SK-N-SH treated with all-trans-retinoic acid at 6 μM for 48 hours (cell line): ENCODE measurements around the gene RAET1E.
"Not testable (repeated sequence)": the region's sequence is repeated elsewhere in the genome, so short reads cannot be mapped to it uniquely, and the experiment has no call there.

Experiments used
- ATAC-seq: fragments of 200-7000 bp; cut with Tn5 transposase; 3 replicates; pipeline ENCODE4 v1.9.1; 2020; ENCODE audit warnings: mild to moderate bottlenecking, moderate library complexity
- ARNTL ChIP-seq: fragments of 450-650 bp; formaldehyde crosslinking; IDR thresholded peaks from 2 replicates; pipeline ENCODE4 v1.5.0; 2020; ENCODE audit warnings: low read depth, mild to moderate bottlenecking, moderate library complexity, borderline replicate concordance
- BACH2 ChIP-seq: fragments of 250-450 bp; sonication (Bioruptor Pico); IDR thresholded peaks from 2 replicates; pipeline ENCODE4 v1.9.0; 2021; ENCODE audit warnings: mild to moderate bottlenecking, borderline replicate concordance
- CREB5 ChIP-seq: fragments of 250-450 bp; sonication (Bioruptor Pico); IDR thresholded peaks from 2 replicates; pipeline ENCODE4 v1.5.1; 2020; ENCODE audit warnings: low read depth, mild to moderate bottlenecking, moderate library complexity
- CSDC2 ChIP-seq: fragments of 250-450 bp; sonication (Bioruptor Pico); IDR thresholded peaks from 2 replicates; pipeline ENCODE4 v1.5.0; 2020; ENCODE audit warnings: mild to moderate bottlenecking, moderate library complexity
- CSRNP3 ChIP-seq: fragments of 250-450 bp; sonication (Bioruptor Pico); IDR thresholded peaks from 2 replicates; pipeline ENCODE4 v1.5.1; 2021; ENCODE audit warnings: mild to moderate bottlenecking, moderate library complexity
- ESRRG ChIP-seq: fragments of 250-450 bp; sonication (Bioruptor Pico); IDR thresholded peaks from 2 replicates; pipeline ENCODE4 v1.6.1; 2021; ENCODE audit warnings: mild to moderate bottlenecking
- GLIS3 ChIP-seq: fragments of 250-450 bp; sonication (Bioruptor Pico); IDR thresholded peaks from 2 replicates; pipeline ENCODE4 v1.5.0; 2020; ENCODE audit warnings: mild to moderate bottlenecking, moderate library complexity
- ISL1 ChIP-seq: fragments of 250-450 bp; sonication (Bioruptor Pico); IDR thresholded peaks from 2 replicates; pipeline ENCODE4 v2.1.2; 2022; ENCODE audit warnings: mild to moderate bottlenecking, moderate library complexity
- OSR1 ChIP-seq: fragments of 250-450 bp; sonication (Bioruptor Pico); IDR thresholded peaks from 2 replicates; pipeline ENCODE4 v1.8.0; 2022; ENCODE audit warnings: moderate library complexity, mild to moderate bottlenecking, inconsistent platforms
- SNAI2 ChIP-seq: fragments of 250-450 bp; sonication (Bioruptor Pico); IDR thresholded peaks from 2 replicates; pipeline ENCODE4 v1.5.0; 2020; ENCODE audit warnings: mild to moderate bottlenecking, moderate library complexity
- TCF4 ChIP-seq: fragments of 250-450 bp; sonication (Bioruptor Pico); IDR thresholded peaks from 2 replicates; pipeline ENCODE4 v1.8.0; 2021; ENCODE audit warnings: mild to moderate bottlenecking, moderate library complexity, borderline replicate concordance
- TOX ChIP-seq: fragments of 250-450 bp; sonication (Bioruptor Pico); IDR thresholded peaks from 2 replicates; pipeline ENCODE4 v1.8.0; 2021; ENCODE audit warnings: mild to moderate bottlenecking, moderate library complexity, borderline replicate concordance
- ZC3H10 ChIP-seq: fragments of 250-450 bp; sonication (Bioruptor Pico); IDR thresholded peaks from 2 replicates; pipeline ENCODE4 v1.5.1; 2021; ENCODE audit warnings: mild to moderate bottlenecking, moderate library complexity
- ZFP3 ChIP-seq: fragments of 250-450 bp; sonication (Bioruptor Pico); IDR thresholded peaks from 2 replicates; pipeline ENCODE4 v1.5.0; 2020; ENCODE audit warnings: mild to moderate bottlenecking, moderate library complexity
- ZNF565 ChIP-seq: fragments of 450-650 bp; formaldehyde crosslinking; conservative IDR thresholded peaks from 2 replicates; pipeline ENCODE4 v1.5.0; 2020; ENCODE audit warnings: low read depth, mild to moderate bottlenecking, moderate library complexity
- ZNF70 ChIP-seq: fragments of 450-650 bp; formaldehyde crosslinking; IDR thresholded peaks from 2 replicates; pipeline ENCODE4 v1.5.0; 2020; ENCODE audit warnings: mild to moderate bottlenecking, moderate library complexity
- ZNF8 ChIP-seq: fragments of 450-650 bp; formaldehyde crosslinking; IDR thresholded peaks from 2 replicates; pipeline ENCODE4 v1.5.0; 2020; ENCODE audit warnings: mild to moderate bottlenecking, moderate library complexity
- TF ChIP-seq, protein P1 (sequence below): fragments of 250-450 bp; sonication (Bioruptor Pico); IDR thresholded peaks from 2 replicates; pipeline ENCODE4 v1.5.0; 2020; ENCODE audit warnings: mild to moderate bottlenecking, moderate library complexity
- TF ChIP-seq, protein P2 (sequence below): fragments of 250-450 bp; sonication (Bioruptor Pico); IDR thresholded peaks from 2 replicates; pipeline ENCODE4 v1.8.0; 2020; ENCODE audit warnings: mild to moderate bottlenecking, moderate library complexity, borderline replicate concordance

RAET1E gene

DNA sequence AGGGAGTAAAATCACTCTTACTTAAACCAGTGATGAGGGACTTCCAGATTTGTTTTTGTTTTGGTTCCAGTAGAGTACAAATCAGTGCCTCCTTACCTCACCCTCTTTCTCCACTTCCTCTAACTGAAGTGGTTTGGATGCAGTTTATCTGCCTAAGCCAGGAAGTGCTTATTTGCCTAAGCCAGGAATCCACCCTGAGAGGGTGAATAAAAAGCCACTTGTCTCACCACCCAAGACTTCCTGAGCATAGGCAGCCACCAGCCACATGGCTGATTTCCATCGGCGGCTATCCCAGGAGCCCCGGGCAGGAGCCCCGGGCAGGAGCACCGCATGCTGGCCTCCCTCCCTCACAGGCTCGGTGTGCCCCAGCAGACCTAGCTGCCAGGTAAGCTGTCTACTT lies 45.7 kb downstream of the RAET1E start (continued):
- TF ChIP-seq CREB5 (CRISPR knock-in tag) (no peak), ZC3H10 (CRISPR knock-in tag) (no peak), ISL1 (no peak), CSDC2 (CRISPR knock-in tag) (no peak), ARNTL (no peak), ESRRG (no peak)
- TF ChIP-seq, all 23 proteins: peak for 0

- TF ChIP-seq ESRRG, result no peak
- no peak for TF ChIP-seq CREB5 (CRISPR knock-in tag)
- no peak for TF ChIP-seq ISL1
- TF ChIP-seq ZNF565, result no peak
- TF ChIP-seq ZFP3, result no peak
- TF ChIP-seq, protein P1, sequence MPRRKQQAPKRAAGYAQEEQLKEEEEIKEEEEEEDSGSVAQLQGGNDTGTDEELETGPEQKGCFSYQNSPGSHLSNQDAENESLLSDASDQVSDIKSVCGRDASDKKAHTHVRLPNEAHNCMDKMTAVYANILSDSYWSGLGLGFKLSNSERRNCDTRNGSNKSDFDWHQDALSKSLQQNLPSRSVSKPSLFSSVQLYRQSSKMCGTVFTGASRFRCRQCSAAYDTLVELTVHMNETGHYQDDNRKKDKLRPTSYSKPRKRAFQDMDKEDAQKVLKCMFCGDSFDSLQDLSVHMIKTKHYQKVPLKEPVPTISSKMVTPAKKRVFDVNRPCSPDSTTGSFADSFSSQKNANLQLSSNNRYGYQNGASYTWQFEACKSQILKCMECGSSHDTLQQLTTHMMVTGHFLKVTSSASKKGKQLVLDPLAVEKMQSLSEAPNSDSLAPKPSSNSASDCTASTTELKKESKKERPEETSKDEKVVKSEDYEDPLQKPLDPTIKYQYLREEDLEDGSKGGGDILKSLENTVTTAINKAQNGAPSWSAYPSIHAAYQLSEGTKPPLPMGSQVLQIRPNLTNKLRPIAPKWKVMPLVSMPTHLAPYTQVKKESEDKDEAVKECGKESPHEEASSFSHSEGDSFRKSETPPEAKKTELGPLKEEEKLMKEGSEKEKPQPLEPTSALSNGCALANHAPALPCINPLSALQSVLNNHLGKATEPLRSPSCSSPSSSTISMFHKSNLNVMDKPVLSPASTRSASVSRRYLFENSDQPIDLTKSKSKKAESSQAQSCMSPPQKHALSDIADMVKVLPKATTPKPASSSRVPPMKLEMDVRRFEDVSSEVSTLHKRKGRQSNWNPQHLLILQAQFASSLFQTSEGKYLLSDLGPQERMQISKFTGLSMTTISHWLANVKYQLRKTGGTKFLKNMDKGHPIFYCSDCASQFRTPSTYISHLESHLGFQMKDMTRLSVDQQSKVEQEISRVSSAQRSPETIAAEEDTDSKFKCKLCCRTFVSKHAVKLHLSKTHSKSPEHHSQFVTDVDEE, result no peak
- TF ChIP-seq TCF4, result no peak
- TF ChIP-seq ZNF8 (CRISPR knock-in tag), result no peak
- TF ChIP-seq TOX, result no peak
- no peak for TF ChIP-seq CSRNP3 (CRISPR knock-in tag)
- TF ChIP-seq, protein P2, sequence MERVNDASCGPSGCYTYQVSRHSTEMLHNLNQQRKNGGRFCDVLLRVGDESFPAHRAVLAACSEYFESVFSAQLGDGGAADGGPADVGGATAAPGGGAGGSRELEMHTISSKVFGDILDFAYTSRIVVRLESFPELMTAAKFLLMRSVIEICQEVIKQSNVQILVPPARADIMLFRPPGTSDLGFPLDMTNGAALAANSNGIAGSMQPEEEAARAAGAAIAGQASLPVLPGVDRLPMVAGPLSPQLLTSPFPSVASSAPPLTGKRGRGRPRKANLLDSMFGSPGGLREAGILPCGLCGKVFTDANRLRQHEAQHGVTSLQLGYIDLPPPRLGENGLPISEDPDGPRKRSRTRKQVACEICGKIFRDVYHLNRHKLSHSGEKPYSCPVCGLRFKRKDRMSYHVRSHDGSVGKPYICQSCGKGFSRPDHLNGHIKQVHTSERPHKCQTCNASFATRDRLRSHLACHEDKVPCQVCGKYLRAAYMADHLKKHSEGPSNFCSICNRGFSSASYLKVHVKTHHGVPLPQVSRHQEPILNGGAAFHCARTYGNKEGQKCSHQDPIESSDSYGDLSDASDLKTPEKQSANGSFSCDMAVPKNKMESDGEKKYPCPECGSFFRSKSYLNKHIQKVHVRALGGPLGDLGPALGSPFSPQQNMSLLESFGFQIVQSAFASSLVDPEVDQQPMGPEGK (CRISPR knock-in tag), result no peak
- TF ChIP-seq GLIS3 (CRISPR knock-in tag), result no peak
- TF ChIP-seq ZC3H10 (CRISPR knock-in tag), result no peak
- TF ChIP-seq ARNTL, result no peak
- no peak for TF ChIP-seq BACH2 (CRISPR knock-in tag)
- TF ChIP-seq SNAI2 (CRISPR knock-in tag), result no peak
- no peak for TF ChIP-seq OSR1 (CRISPR knock-in tag)
- TF ChIP-seq CSDC2 (CRISPR knock-in tag), result no peak
- ATAC-seq, result no peak
Measured at GRCh38 chr6:149851461-149852110, 46.3 kb downstream of the RAET1E start.

DNA sequence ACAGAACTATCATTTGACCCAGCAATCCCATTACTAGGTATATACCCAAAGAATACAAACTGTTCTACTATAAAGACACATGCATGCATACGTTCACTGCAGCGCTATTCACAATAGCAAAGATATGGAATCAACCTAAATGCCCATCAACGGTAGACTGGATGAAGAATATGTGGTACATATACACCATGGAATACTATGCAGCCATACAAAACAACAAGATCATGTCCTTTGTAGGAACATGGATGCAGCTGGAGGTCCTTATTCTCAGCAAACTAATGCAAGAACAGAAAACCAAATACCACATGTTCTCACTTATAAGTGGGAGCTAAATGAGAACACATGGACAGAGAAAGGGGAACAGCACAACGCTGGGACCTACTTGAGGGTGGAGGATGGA lies 49.6 kb downstream of the RAET1E start:
- TF ChIP-seq ZNF70, result peak; percentile 42; the same call in 1 of the 2 replicates
- not testable (repeated sequence) for ATAC-seq
